ENCODE data around the gene THAP7. TPM values are rescaled to one million over a fixed set of nuclear protein-coding genes. Genes with fewer than 3 reads are reported as not detected.

THAP7 gene
- total and polyA plus RNA-seq, 2 of the 13 experiments (the other 11 are each of a cell fraction or from before 2014, with no cell fraction given), result 13.0 to 25.5 TPM

DNA sequence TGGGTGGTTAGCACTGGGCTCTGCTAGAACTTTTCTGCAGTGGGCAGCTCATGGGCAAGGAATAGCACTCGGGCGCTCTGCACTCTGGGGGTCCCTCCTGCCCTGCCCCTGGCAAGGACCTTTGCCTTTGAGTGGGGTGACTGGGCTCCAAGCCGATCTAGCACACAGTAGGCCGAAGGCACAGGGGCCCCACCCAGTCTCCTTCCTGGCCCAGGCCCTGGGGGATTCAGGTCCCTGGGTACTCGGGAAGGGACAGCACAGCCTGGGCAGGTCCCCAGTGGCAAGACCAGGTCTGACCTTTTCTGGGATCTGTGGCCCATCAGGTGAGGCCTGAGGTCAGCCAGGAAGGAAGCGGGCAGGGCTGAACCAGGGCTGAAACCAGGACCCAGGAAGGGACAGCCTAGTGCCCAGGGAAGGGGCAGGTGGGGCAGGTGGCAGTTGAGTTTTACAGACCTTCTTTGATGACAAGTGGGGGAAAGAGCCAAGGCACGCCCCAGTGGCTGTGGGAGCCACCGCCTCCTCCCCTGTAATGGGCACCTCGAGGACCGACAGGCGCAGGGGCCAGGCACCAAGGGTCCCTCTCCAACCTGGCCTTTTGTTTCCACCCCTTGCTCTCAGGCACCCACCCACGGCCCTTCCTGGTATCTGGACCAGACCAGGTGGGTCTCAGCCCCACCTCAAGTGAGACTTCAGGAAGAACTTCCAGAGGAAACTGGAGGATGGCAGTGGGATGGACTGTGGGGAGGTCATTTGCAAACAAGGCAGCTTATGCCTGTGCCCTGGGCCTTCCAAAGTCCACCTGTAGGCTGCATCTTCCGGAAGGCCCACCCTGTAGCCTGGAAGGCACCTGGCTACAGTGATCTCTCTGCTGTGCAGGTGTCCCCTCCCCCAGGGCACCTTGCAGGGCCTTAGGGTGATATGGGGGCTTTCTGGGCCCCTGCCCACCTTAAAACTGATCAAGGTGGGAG, 35.7 kb downstream of the THAP7 start:
- in situ Hi-C loops (cut with HindIII; ENCODE audit: extremely low pct_ligation_motif_present, low pct_unique_long_range_greater_than_20kb), result no loop called here
- ATAC-seq, result peak; percentile 35
- TF ChIP-seq RXRB (CRISPR knock-in tag; IDR thresholded peaks at IDR 0.05; ENCODE audit: borderline replicate concordance) (0 out of 2 replicates have a peak, but pooled peaks have one; percentile 8), NBN (conservative IDR thresholded peaks at IDR 0.05) (no peak), NFE2L2 (IDR thresholded peaks at IDR 0.05; ENCODE audit: low read length) (no peak), NRL (CRISPR knock-in tag; IDR thresholded peaks at IDR 0.05; ENCODE audit: borderline replicate concordance) (0 out of 2 replicates have a peak, but pooled peaks have one; percentile 18), HOXA7 (CRISPR knock-in tag; IDR thresholded peaks at IDR 0.05) (no peak), DMAP1 (CRISPR knock-in tag; IDR thresholded peaks at IDR 0.05) (0 out of 2 replicates have a peak, but pooled peaks have one; percentile 29), ZNF878 (CRISPR knock-in tag; IDR thresholded peaks at IDR 0.05) (no peak), TFAP4 (IDR thresholded peaks at IDR 0.05; ENCODE audit: borderline replicate concordance, low read depth) (peak; percentile 34; the same call in 1 of the 2 replicates), RCOR2 (CRISPR knock-in tag; IDR thresholded peaks at IDR 0.05) (peak; percentile 80), ZBTB7B (CRISPR knock-in tag; IDR thresholded peaks at IDR 0.05) (peak; percentile 91), ZNF672 (CRISPR knock-in tag; IDR thresholded peaks at IDR 0.05) (no peak), ZNF574 (CRISPR knock-in tag; IDR thresholded peaks at IDR 0.05) (no peak), ZFY (CRISPR knock-in tag; IDR thresholded peaks at IDR 0.05) (peak; percentile 28; the same call in 1 of the 2 replicates), THYN1 (CRISPR knock-in tag; IDR thresholded peaks at IDR 0.05; ENCODE audit: borderline replicate concordance, low read depth) (no peak)
- TF ChIP-seq, protein P1, sequence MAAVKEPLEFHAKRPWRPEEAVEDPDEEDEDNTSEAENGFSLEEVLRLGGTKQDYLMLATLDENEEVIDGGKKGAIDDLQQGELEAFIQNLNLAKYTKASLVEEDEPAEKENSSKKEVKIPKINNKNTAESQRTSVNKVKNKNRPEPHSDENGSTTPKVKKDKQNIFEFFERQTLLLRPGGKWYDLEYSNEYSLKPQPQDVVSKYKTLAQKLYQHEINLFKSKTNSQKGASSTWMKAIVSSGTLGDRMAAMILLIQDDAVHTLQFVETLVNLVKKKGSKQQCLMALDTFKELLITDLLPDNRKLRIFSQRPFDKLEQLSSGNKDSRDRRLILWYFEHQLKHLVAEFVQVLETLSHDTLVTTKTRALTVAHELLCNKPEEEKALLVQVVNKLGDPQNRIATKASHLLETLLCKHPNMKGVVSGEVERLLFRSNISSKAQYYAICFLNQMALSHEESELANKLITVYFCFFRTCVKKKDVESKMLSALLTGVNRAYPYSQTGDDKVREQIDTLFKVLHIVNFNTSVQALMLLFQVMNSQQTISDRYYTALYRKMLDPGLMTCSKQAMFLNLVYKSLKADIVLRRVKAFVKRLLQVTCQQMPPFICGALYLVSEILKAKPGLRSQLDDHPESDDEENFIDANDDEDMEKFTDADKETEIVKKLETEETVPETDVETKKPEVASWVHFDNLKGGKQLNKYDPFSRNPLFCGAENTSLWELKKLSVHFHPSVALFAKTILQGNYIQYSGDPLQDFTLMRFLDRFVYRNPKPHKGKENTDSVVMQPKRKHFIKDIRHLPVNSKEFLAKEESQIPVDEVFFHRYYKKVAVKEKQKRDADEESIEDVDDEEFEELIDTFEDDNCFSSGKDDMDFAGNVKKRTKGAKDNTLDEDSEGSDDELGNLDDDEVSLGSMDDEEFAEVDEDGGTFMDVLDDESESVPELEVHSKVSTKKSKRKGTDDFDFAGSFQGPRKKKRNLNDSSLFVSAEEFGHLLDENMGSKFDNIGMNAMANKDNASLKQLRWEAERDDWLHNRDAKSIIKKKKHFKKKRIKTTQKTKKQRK (IDR thresholded peaks at IDR 0.05; ENCODE audit: low read length), result no peak

More for the DNA sequence above, 35.7 kb downstream of the THAP7 start:
- peak; percentile 36 for FAIRE-seq
- peaks cover 61% of the 10 kb centered on the region for H3K4me1 ChIP-seq (ENCODE audit: insufficient read depth, low read length)
- 41% methylated on average over 8 of the region's 13 CpGs for WGBS (ENCODE audit: low lambda C conversion rate)
- no peak for DNase-seq (ENCODE audit: low spot score)
- TSS peak; percentile 38 for BruUV-seq (replicated peaks)
- intact Hi-C loops (cut with micrococcal nuclease; ENCODE audit: unreplicated experiment), result no loop called here
- H3K27me3 ChIP-seq (ENCODE audit: control insufficient read depth in 1 of 2, insufficient read depth in 2 of 2, low read length in 2 of 2), result no peaks in the 10 kb centered on the region
- no peaks in the 10 kb centered on the region for H3K36me3 ChIP-seq (replicated peaks in 1 of 2; ENCODE audit: control insufficient read depth in 1 of 2, insufficient read depth in 2 of 2, low read length in 2 of 2)
- H3K4me3 ChIP-seq (replicated peaks in 1 of 3; ENCODE audit: insufficient read depth in 1 of 3, low read depth in 2 of 3, low read length in 3 of 3), result peak overlapping the region in 2 of 3 experiments; percentile 60 to 72; a peak in 5 of 6 replicates
- no peak overlapping the region for H2AFZ ChIP-seq (ENCODE audit: low read length)
- CTCF ChIA-PET (ENCODE audit: low intra/inter-chr PET ratio, low total read pairs), result no interaction called here
- H3K9ac ChIP-seq (ENCODE audit: insufficient read depth, low read depth, low read length), result peak overlapping the region; percentile 70; the same call in 1 of the 2 replicates
- H3K9me3 ChIP-seq (ENCODE audit: low read length), result no peaks in the 10 kb centered on the region
- H3K79me2 ChIP-seq (ENCODE audit: insufficient read depth, low read length), result peaks cover 4% of the 10 kb centered on the region
- H4K20me1 ChIP-seq (ENCODE audit: insufficient read depth, low read length), result no peaks in the 10 kb centered on the region
- POLR2A ChIA-PET, result interaction anchor here (0.8 to 3.9 kb wide), 4 partner anchors 14 to 37 kb away, joined by 3 to 33 read pairs (median 8); partner anchors contain the start of gene LZTR1
- H3K4me2 ChIP-seq (ENCODE audit: low read depth, low read length), result peak overlapping the region; percentile 86
- H3K27ac ChIP-seq (ENCODE audit: extremely low read length, insufficient read depth, low read length), result peak overlapping the region; percentile 50
